GM23338 (cell line): ENCODE measurements around the gene MOCS3. TPM values are rescaled to one million over a fixed set of nuclear protein-coding genes. Genes with fewer than 3 reads are reported as not detected.

ENCODE experiments used
- ATAC-seq: fragments of 200-7000 bp; cut with Tn5 transposase; 3 replicates; pipeline ENCODE4 v1.9.1; 2020
- DNase-seq: peaks from one replicate; pipeline ENCODE4 v3.0.0-alpha.2; 2015; ENCODE audit warnings: low spot score
- H2AFZ ChIP-seq: fragments of 200-600 bp; sonication (generic); 2 replicates; pipeline ENCODE4 v1.8.0; 2016; ENCODE audit warnings: antibody characterized with exemption, mild to moderate bottlenecking, moderate library complexity
- H3F3A ChIP-seq: fragments of 200-600 bp; sonication (generic); replicated peaks from 2 replicates; pipeline ENCODE4 v1.8.0; 2017; ENCODE audit warnings: antibody characterized with exemption, mixed run types, low read depth
- H3K27ac ChIP-seq: fragments of 200-600 bp; sonication (generic); 2 replicates; pipeline ENCODE4 v1.6.1; 2016; ENCODE audit warnings: low read depth
- H3K27me3 ChIP-seq: fragments of 200-600 bp; sonication (generic); 2 replicates; pipeline ENCODE4 v1.8.0; 2016; ENCODE audit warnings: mild to moderate bottlenecking, mixed run types, moderate library complexity; ENCODE audit not compliant: insufficient read depth
- H3K36me3 ChIP-seq: fragments of 200-600 bp; sonication (generic); 2 replicates; pipeline ENCODE4 v1.8.0; 2016; ENCODE audit warnings: mild to moderate bottlenecking; ENCODE audit not compliant: insufficient read depth
- H3K4me1 ChIP-seq: fragments of 200-600 bp; sonication (generic); 2 replicates; pipeline ENCODE4 v1.8.0; 2016; ENCODE audit warnings: mild to moderate bottlenecking, moderate library complexity; ENCODE audit not compliant: insufficient read depth
- H3K4me2 ChIP-seq: fragments of 200-600 bp; sonication (generic); 2 replicates; pipeline ENCODE4 v1.7.1; 2017; ENCODE audit warnings: mixed run types
- H3K4me3 ChIP-seq: fragments of 200-600 bp; sonication (generic); 2 replicates; pipeline ENCODE4 v1.6.1; 2016; ENCODE audit warnings: mixed run types
- H3K79me2 ChIP-seq: fragments of 200-600 bp; sonication (generic); replicated peaks from 2 replicates; pipeline ENCODE4 v1.8.0; 2017; ENCODE audit warnings: mild to moderate bottlenecking; ENCODE audit not compliant: insufficient read depth
- H3K9me2 ChIP-seq: fragments of 200-600 bp; sonication (generic); 2 replicates; pipeline ENCODE4 v1.8.0; 2017; ENCODE audit not compliant: insufficient read depth
- H4K20me1 ChIP-seq: fragments of 200-600 bp; sonication (generic); replicated peaks from 2 replicates; pipeline ENCODE4 v1.8.0; 2017; ENCODE audit warnings: mild to moderate bottlenecking; ENCODE audit not compliant: insufficient read depth
- H3K27ac Mint-ChIP-seq: 2 replicates; pipeline ENCODE4 v1.8.0; 2020; ENCODE audit warnings: inconsistent platforms, mild to moderate bottlenecking, moderate library complexity, mixed read lengths
- H3K27me3 Mint-ChIP-seq: 3 replicates; pipeline ENCODE4 v1.8.0; 2022; ENCODE audit warnings: low read depth, mild to moderate bottlenecking, moderate library complexity, mixed read lengths, inconsistent platforms; ENCODE audit not compliant: insufficient read depth, poor library complexity
- H3K36me3 Mint-ChIP-seq: 3 replicates; pipeline ENCODE4 v1.8.0; 2021; ENCODE audit warnings: low read depth, mild to moderate bottlenecking, inconsistent platforms, moderate library complexity, mixed read lengths
- H3K4me1 Mint-ChIP-seq: 3 replicates; pipeline ENCODE4 v1.8.0; 2020; ENCODE audit warnings: mild to moderate bottlenecking, inconsistent platforms, mixed read lengths
- H3K4me3 Mint-ChIP-seq: 3 replicates; pipeline ENCODE4 v1.8.0; 2021; ENCODE audit warnings: moderate library complexity, mild to moderate bottlenecking, inconsistent platforms, mixed read lengths
- H3K9me3 Mint-ChIP-seq: 3 replicates; pipeline ENCODE4 v1.8.0; 2020; ENCODE audit warnings: moderate library complexity, mild to moderate bottlenecking, inconsistent platforms, mixed read lengths
- CREB1 ChIP-seq: fragments of 250-450 bp; sonication (Bioruptor Pico); IDR thresholded peaks from 2 replicates; pipeline ENCODE4 v1.5.0; 2020; ENCODE audit warnings: low read depth, mild to moderate bottlenecking, moderate library complexity
- CTCF ChIP-seq, 2 experiments: fragments of 200-600 bp in 1 of 2; sonication (generic) in 1 of 2; conservative IDR thresholded peaks; 2 replicates each; pipeline versions ENCODE4 v1.5.1 to v1.6.1; 2016 to 2017; ENCODE audit warnings: antibody characterized with exemption in 2 of 2, low read depth in 2 of 2, mild to moderate bottlenecking in 2 of 2, moderate library complexity in 1 of 2
- ETS1 ChIP-seq: IDR thresholded peaks from 2 replicates; pipeline ENCODE4 v1.6.1; 2016; ENCODE audit warnings: antibody characterized with exemption
- EZH2 ChIP-seq: fragments of 200-600 bp; sonication (generic); IDR thresholded peaks from one replicate; pipeline ENCODE4 v1.8.0; 2017; ENCODE audit warnings: antibody characterized with exemption, mild to moderate bottlenecking, low read depth; ENCODE audit not compliant: unreplicated experiment
- EZH2phosphoT487 ChIP-seq: fragments of 200-600 bp; sonication (generic); IDR thresholded peaks from one replicate; pipeline ENCODE4 v1.8.1; 2018; ENCODE audit warnings: antibody characterized with exemption; ENCODE audit not compliant: unreplicated experiment
- JUNB ChIP-seq: IDR thresholded peaks from one replicate; pipeline ENCODE4 v1.6.1; 2016; ENCODE audit warnings: antibody characterized with exemption; ENCODE audit not compliant: unreplicated experiment
- NANOG ChIP-seq: IDR thresholded peaks from 2 replicates; pipeline ENCODE4 v1.6.1; 2016; ENCODE audit warnings: antibody characterized with exemption, borderline replicate concordance
- POLR2AphosphoS5 ChIP-seq: IDR thresholded peaks from 2 replicates; pipeline ENCODE4 v1.6.1; 2016; ENCODE audit warnings: antibody characterized with exemption, low read depth
- REST ChIP-seq: IDR thresholded peaks from one replicate; pipeline ENCODE4 v1.6.1; 2018; ENCODE audit warnings: antibody characterized with exemption; ENCODE audit not compliant: unreplicated experiment
- STAT1 ChIP-seq: IDR thresholded peaks from one replicate; pipeline ENCODE4 v1.6.1; 2016; ENCODE audit warnings: antibody characterized with exemption; ENCODE audit not compliant: unreplicated experiment
- ZNF114 ChIP-seq: fragments of 250-450 bp; sonication (Bioruptor Pico); IDR thresholded peaks from 2 replicates; pipeline ENCODE4 v1.5.0; 2020; ENCODE audit warnings: mild to moderate bottlenecking, moderate library complexity
- ZNF331 ChIP-seq: fragments of 250-450 bp; sonication (Bioruptor Pico); IDR thresholded peaks from 2 replicates; pipeline ENCODE4 v1.5.0; 2020; ENCODE audit warnings: low read depth, mild to moderate bottlenecking, moderate library complexity
- ZNF462 ChIP-seq: fragments of 250-450 bp; sonication (Bioruptor Pico); IDR thresholded peaks from 2 replicates; pipeline ENCODE4 v1.5.0; 2020; ENCODE audit warnings: mild to moderate bottlenecking, moderate library complexity
- polyA plus RNA-seq: library from polyadenylated mRNA; unstranded; fragments of >200 nt; fragmentation: Nextera tagmentation; extraction: Ambion mirVana; gene quantifications from 2 replicates; pipeline ENCODE4 v1.2.1, GENCODE V29; 2016
- total RNA-seq: library from RNA; depleted of rRNA; stranded (reverse); fragments of >200 nt; shearing (Covaris generic); gene quantifications from 2 replicates; pipeline ENCODE4 v1.2.3, GENCODE V29; 2014

The MOCS3 gene
- total and polyA plus RNA-seq, 2 experiments from 2014 or later: 2.2 to 9.1 TPM

GRCh38 chr20:50933589-50933988 is 25.0 kb upstream of the MOCS3 start:
- H4K20me1 ChIP-seq: peaks cover 6% of the 10 kb centered on the region
- peaks cover 18% of the 10 kb centered on the region for H3K4me1 Mint-ChIP-seq
- H3K27ac ChIP-seq: no peak overlapping the region
- no peak overlapping the region for H3K4me3 ChIP-seq
- H3F3A ChIP-seq: 0 out of 2 replicates have a peak, but pooled peaks cover 7% of the 10 kb centered on the region
- peaks cover 69% of the 10 kb centered on the region for H3K36me3 Mint-ChIP-seq
- no peak overlapping the region for H3K27ac Mint-ChIP-seq
- peaks cover 15% of the 10 kb centered on the region for H3K79me2 ChIP-seq
- H2AFZ ChIP-seq: no peak overlapping the region
- no peak overlapping the region for H3K4me3 Mint-ChIP-seq
- ATAC-seq (no peak), DNase-seq (no peak)
- no peaks in the 10 kb centered on the region for H3K9me2 ChIP-seq
- H3K4me1 ChIP-seq: peaks cover 13% of the 10 kb centered on the region
- peaks cover 16% of the 10 kb centered on the region; the same call in 1 of the 2 replicates for H3K36me3 ChIP-seq
- peaks cover 18% of the 10 kb centered on the region for H3K27me3 Mint-ChIP-seq
- H3K4me2 ChIP-seq: no peak overlapping the region
- TF ChIP-seq JUNB: no peak
- no peak for TF ChIP-seq CTCF (conservative IDR thresholded peaks at IDR 0.05; ENCODE audit: low read depth in 2 of 2)
- no peak for TF ChIP-seq EZH2
- TF ChIP-seq ZNF462: no peak
- TF ChIP-seq REST: no peak
- no peak for TF ChIP-seq ETS1
- no peak for TF ChIP-seq ZNF331 (CRISPR knock-in tag)
- no peak for TF ChIP-seq POLR2AphosphoS5
- TF ChIP-seq ZNF114 (CRISPR knock-in tag): no peak
- no peak for TF ChIP-seq EZH2phosphoT487
- TF ChIP-seq STAT1: no peak
- TF ChIP-seq CREB1 (CRISPR knock-in tag): no peak
- no peak for TF ChIP-seq NANOG
- H3K9me3 Mint-ChIP-seq: peaks cover 7% of the 10 kb centered on the region; the same call in 2 of the 3 replicates
- H3K27me3 ChIP-seq: no peaks in the 10 kb centered on the region
